ENCODE results near the gene TTC38.
"Not testable (repeated sequence)": the region's sequence is repeated elsewhere in the genome, so short reads cannot be mapped to it uniquely, and the experiment has no call there.

The TTC38 gene

GRCh38 chr22:46247443-46247975, 20.3 kb upstream of the TTC38 start:
- no peak for DNase-seq

GRCh38 chr22:46250035-46250782, 17.6 kb upstream of the TTC38 start, which contains the start of gene CDPF1:
Gene CDPF1, minus strand, starts transcription at chr22:46250293. Its CDS starts 2,009 bp downstream, at chr22:46248284.
- peak; percentile 78 to 86 for DNase-seq

GRCh38 chr22:46250783-46251125, 17.1 kb upstream of the TTC38 start:
- DNase-seq, result no peak

GRCh38 chr22:46251266-46251665, 16.5 kb upstream of the TTC38 start:
- DNase-seq, result no peak

- DNase-seq, result no peak
These were observed 15.9 kb upstream of the TTC38 start for GRCh38 chr22:46251816-46252380.

- no peak for DNase-seq
These were observed 11.3 kb upstream of the TTC38 start for GRCh38 chr22:46256358-46256958.

- peak; percentile 46 to 48 for DNase-seq
These were observed 8.4 kb upstream of the TTC38 start for GRCh38 chr22:46259374-46259773.

GRCh38 chr22:46260038-46260437, 7.8 kb upstream of the TTC38 start:
- no peak for DNase-seq

- no peak for DNase-seq
These were observed 5.2 kb upstream of the TTC38 start for GRCh38 chr22:46262449-46263215.

GRCh38 chr22:46263216-46263590, 4.6 kb upstream of the TTC38 start, which contains the start of gene PKDREJ:
Gene PKDREJ, minus strand, starts transcription at chr22:46263343. Its CDS starts 21 bp downstream, at chr22:46263322.
- DNase-seq, result no peak

- not testable (repeated sequence) for DNase-seq
These were observed 3.3 kb upstream of the TTC38 start for GRCh38 chr22:46264520-46264919.

GRCh38 chr22:46265627-46266026, 2.2 kb upstream of the TTC38 start:
- DNase-seq, result not testable (repeated sequence)

- DNase-seq, result no peak
These were observed 1.8 kb downstream of the TTC38 start for GRCh38 chr22:46269564-46269963.

- DNase-seq, result no peak
These were observed 4.4 kb downstream of the TTC38 start for GRCh38 chr22:46272196-46272595.

GRCh38 chr22:46272762-46273431, 5.1 kb downstream of the TTC38 start:
- DNase-seq, result no peak

- DNase-seq, result no peak
These were observed 5.8 kb downstream of the TTC38 start for GRCh38 chr22:46273432-46274148.

GRCh38 chr22:46274381-46274780, 6.6 kb downstream of the TTC38 start:
- DNase-seq, result no peak

- no peak for DNase-seq
These were observed 7.8 kb downstream of the TTC38 start for GRCh38 chr22:46275455-46276122.

GRCh38 chr22:46276563-46276962, 8.8 kb downstream of the TTC38 start:
- DNase-seq, result no peak

- no peak for DNase-seq
These were observed 11.1 kb downstream of the TTC38 start for GRCh38 chr22:46278656-46279645.
